Stimulated activated CD4-positive, alpha-beta T cell treated with anti-CD3 and anti-CD28 coated beads, Interleukin-4, amount 100 ng/mL, for 24 hours (primary cell): ENCODE measurements around the gene CDON.

Experiments used
- DNase-seq: peaks from one replicate; pipeline ENCODE4 v3.0.0-alpha.2; 2020

Gene CDON

GRCh38 chr11:126083829-126084607 is 21.4 kb upstream of the CDON start:
- DNase-seq: peak; percentile 11

DNA sequence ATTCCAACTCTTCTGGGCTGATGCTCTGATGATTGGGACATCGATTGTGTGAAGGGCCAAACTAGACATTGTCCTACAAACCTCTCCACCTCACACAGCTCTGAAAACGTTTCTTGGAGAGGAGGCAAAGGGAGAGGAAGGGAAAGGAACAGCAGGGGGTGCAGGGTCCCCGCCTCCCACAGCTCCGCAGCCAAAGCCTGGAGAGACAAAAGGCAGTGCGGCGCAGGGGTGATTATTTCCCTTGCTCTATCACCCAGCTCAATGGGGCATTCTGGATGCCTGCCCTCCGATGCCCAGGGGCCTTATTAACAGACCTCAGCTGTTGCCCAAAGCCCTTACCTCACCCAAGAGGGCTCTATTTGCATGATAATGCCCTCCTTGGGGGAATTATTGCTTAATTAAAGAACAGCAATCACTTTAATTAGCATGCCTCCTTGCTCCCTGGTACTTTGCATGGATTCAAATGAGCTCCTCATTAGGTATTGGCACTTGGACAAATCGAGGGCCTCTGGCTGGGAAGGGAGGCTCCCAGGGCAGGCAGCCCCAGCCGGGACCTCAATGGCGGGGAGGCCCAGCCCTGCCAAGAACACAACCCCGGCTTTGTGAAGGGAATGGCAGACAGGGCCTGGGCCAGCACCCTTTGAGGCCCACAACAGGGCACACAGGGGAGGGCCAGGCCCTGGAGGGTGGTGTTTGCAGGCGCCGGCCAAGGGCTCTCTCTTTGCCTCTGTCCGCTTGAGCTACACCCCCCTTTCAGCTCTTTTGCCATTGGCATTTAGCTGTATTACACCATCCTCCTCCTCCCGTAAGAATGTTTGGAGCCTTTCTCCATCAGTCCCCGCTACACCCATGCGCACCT is 19.8 kb upstream of the CDON start:
- DNase-seq: no peak

GRCh38 chr11:126081915-126082250 is 19.2 kb upstream of the CDON start:
- DNase-seq: no peak

- DNase-seq: no peak
Observed at GRCh38 chr11:126080161-126080941, 17.7 kb upstream of the CDON start.

- DNase-seq: no peak
Observed at GRCh38 chr11:126079621-126080124, 17.0 kb upstream of the CDON start.

DNA sequence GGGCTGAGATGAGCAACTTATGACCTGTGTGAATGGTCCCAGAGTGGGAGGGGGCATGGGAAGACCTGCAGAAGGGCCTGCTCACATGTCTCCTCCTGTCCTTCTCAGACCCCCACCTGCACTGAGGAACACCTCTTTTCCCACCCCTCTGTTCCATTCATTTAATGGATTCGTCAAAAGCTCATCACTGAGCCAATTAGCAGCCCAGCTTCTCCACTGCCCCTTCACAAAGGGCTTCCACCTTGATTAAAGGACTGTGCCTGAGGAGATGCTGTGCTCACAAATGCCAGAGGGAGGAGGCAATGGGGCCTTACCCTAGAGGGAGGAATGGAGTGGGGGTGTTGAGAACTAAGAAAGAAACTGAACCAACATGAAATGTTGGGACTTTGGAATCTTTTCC is 14.0 kb upstream of the CDON start:
- no peak for DNase-seq

DNA sequence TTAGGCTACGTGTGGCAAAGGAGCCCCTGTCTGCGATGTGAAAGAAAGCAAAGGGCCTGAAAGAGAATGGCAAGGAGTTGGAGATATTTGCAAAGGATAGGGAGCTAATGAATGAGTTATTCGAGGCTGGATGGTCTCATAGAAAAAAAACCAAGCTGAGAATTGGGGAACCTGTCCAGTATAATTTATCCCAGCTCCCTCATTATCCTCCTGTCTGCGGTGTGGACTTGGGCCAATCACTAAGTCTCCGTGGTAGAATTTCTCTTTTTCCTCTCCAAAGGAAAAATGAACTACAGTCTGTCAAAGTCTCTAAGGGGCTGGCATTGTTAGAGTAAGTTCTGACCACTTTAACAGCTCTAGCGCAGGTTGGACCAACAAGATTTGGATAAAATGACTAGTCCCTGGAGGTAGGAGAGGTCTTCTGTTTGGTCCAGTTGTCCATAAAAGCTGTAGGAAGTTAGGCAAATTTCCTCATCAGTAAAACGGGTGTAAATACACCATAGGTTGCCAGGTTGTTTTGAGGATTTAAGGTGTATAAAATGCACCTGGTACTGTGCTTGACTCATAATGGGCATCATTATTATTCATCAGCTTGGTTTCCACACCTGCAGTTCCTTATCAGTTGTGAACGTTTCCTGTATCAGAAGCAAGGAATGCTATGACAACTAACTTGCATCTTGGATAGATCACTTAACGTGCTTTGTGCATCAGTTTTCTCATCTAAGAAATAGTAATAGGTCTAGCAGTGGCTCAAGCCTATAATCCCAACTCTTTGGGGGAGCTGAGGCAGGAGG is 10.3 kb upstream of the CDON start:
- no peak for DNase-seq

- no peak for DNase-seq
Observed at GRCh38 chr11:126072141-126072741, 9.6 kb upstream of the CDON start.

DNA sequence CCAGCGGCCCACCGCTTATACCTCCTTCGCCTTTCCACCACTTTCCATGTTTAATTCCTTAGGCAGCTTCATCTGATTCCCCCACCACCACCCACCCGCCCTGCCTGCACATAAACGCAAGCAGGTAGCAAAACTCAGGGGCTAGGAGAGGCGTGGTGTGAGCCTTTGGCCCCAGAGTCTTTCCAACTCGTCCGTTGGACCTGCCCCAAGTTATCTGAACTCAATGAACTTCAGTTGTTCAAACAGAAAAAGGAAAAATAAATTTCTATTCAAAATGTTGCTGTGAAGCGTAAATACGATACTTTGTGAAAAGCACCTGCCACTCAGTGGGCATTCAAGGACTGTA is 814 bp upstream of the CDON start:
- DNase-seq: no peak

GRCh38 chr11:126061707-126062678 is 673 bp downstream of the CDON start:
- peak; percentile 24 for DNase-seq

- DNase-seq: no peak
Observed at GRCh38 chr11:126060757-126061171, 1.9 kb downstream of the CDON start.

DNA sequence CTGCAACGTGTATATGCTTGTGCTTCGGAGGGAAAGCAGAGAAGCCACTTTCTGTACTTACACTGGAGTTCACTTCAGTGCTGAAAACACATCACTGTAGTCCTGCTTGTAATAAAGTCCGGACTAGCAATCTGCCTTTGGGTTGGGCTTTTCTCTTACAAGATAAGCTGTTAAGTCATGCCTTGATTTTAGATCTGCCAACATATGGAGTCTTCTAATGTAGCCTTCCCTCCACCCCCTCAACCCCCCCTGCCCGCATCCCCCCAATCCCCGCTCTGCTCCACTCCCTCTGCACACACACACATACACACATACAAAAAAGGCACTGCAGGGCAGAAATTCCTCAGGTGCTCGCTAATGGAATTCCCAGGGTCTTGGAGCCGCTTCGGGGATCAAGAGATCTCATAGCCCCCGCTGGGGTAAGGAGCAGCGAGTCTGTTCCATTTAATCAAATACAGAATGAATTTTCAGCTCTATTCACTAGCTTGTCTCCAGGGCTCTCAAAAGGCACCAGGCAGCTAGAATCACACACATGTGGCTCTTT is 3.4 kb downstream of the CDON start:
- no peak for DNase-seq

GRCh38 chr11:126058105-126058874 is 4.4 kb downstream of the CDON start:
- no peak for DNase-seq

- DNase-seq: no peak
Observed at GRCh38 chr11:126054882-126055281, 7.8 kb downstream of the CDON start.

DNA sequence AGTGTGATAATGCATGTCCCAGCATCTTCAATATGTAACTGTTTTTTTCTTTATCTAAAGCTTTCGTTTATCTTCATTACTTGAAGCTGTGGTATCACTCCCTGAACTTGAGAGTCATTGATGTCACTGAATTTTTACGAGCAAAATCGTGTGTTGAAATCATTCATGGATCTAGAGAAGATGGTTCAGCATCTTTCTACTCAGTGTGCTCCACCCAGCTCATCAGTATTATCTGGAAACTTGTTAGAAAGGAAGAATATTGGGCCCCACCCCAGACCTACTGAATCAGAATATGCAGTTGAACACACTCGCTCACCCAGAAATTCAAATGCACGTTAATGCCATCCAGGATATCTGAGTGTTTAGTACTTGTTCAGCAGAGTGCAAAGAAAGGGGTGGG is 8.3 kb downstream of the CDON start:
- DNase-seq: no peak

DNA sequence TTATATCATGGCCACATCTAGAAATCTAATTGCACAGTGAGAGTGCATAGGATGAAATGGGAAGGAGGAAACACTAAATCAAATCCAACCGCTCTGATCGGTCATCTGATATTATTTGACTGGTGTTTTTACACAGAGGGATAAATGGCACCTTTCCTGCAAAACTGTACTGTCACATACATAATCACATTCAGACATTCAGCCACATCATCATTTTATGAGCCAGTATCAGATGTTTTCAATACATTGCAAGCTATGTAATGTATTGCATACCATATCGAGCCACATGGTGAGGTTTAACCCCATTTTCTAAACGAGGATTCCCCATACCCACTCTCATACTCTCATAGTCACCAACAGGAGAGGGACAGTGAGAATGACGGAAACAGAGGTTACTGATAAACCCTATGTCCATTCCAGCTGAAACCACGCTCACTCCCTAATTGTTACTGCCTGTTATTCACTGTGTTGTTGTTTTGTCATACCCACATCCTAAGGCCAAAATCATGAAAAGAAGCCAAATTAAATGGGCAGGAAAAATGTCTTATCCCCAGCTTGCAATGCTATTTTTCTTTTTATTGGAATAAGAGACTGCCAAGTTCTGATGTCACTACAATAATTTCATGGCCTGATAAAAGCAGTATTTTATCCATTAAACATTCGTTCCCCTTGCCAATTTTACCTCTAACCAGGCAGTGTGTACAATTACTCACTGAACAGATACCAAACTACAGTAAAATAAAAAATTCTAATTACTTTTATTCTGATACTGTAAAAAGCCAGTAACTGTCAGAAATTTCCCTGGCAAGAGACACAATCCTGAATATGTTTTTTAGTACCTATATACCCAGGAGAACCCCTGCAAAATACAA is 9.0 kb downstream of the CDON start:
- DNase-seq: no peak

GRCh38 chr11:126051117-126051516 is 11.5 kb downstream of the CDON start:
- DNase-seq: no peak

DNA sequence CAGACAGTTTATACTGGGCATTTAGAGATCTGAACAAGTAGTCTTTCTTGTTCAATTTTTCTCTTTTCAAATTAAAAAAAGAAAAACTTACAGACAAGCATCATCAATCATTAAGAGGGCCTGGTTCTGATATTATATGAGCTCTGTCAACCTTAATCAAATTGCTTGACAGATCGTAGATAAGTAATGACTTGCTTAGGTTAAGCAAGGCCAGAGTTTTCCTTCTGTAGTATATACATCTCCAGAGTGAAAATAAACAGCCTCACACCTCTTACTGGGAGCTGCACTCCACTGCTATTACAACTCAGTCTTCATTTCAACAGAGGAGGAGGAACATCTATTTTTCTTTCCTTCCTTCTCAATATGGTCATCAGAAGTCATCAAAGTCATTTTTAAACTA is 13.5 kb downstream of the CDON start:
- no peak for DNase-seq

DNA sequence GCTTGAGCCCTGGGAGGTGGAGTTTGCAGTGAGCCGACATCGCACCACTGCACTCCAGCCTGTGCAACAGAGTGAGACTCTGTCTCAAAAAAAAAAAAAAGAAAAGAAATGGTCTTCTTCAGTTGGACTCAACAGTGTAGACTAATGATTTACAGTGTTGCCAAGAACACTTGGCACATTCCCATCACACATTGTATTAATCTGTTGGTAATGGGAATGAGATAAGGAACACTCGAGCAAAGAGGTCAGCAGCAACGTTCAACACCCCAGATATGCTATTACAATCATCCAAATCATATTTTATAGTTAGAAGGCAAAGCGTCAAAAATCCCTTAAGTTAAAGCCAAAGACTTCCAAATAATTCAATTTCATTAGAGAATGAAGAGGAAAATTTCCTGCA is 14.5 kb downstream of the CDON start:
- DNase-seq: no peak
